Prostate gland (tissue), 2 donors: ENCODE data around the gene SPINK5.
"Not testable (repeated sequence)": the region's sequence is repeated elsewhere in the genome, so short reads cannot be mapped to it uniquely, and the experiment has no call there.

Experiments
- CTCF ChIP-seq, 4 experiments: fragments of 200-600 bp in 2 of 4; fragments of 450-650 bp in 2 of 4; sonication (generic) in 2 of 4; IDR thresholded peaks; 1 replicate in 3 of 4; 2 replicates in 1 of 4; pipeline ENCODE4 v1.5.1; 2016 to 2019; ENCODE audit warnings: antibody characterized with exemption in 4 of 4, mild to moderate bottlenecking in 2 of 4, moderate library complexity in 2 of 4
- POLR2A ChIP-seq: fragments of 450-650 bp; IDR thresholded peaks from one replicate; pipeline ENCODE4 v1.6.1; 2016; ENCODE audit warnings: antibody characterized with exemption, mild to moderate bottlenecking
- POLR2AphosphoS5 ChIP-seq: sonication (generic); formaldehyde crosslinking; IDR thresholded peaks from one replicate; pipeline ENCODE4 v1.6.1; 2017; ENCODE audit warnings: antibody characterized with exemption

- TF ChIP-seq POLR2A; CTCF (IDR thresholded peaks at IDR 0.05); POLR2AphosphoS5: not testable (repeated sequence)
Observed at GRCh38 chr5:148055160-148055559, 8.6 kb upstream of the SPINK5 start.
